Suppressor macrophage treated with lipopolysaccharide for 1 hour (primary cell): Measurements from ENCODE around the gene HOXC10.

ENCODE experiments used
- DNase-seq, 3 donors: peaks; one replicate each; pipeline ENCODE4 v3.0.0-alpha.2; 2020 to 2022

HOXC10 gene

GRCh38 chr12:53984901-53985691 lies at the start of gene HOXC10:
Gene HOXC10, plus strand, starts transcription at chr12:53985146. Its CDS starts 114 bp downstream, at chr12:53985260.
- DNase-seq: peak; percentile 75 to 88 (median 87)

DNA sequence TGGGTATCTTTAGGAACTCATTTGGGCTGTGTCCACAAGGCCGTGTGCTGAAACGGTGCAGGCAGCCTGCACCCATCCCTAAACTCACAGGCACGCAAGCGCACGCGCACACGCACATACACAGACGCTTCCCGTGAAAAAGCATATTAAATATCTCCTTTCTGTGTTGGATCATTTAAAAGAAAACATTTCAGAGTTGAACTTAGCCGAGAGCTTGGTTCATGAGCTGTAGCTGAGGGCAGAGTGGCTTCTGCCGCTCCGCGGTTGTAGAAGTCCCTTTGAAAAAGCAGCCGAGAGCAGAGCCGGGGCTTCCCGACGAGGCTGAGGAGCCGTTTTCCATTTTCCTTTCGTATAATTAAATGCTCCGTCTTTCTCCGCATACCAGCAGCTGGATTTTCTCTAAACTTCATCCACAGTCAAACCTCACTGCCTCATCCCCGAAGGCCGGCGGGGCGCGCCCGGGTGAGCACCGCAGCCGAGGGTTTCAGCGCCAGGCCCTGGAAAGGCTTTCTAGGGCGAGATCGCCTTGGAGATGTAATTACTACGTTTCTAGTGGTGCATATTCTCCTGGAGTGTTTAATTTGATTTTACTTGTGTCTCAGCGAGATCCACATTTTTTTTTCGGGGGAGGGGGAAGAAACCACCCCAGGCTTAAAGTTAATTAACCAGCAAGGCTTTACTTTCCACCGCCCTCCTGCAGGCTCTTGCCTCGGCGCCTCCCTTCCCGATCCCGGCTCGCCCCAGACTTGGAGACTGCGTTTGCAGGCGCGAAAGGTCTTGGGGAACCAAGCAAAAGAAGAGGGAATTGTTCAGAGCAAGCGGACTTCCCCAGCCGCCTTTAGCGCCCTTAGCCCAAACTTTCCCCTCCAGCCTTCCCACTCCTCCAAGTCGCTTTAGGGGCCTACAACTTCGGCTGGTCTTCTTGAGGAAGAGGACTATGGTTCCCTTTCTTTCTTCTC lies 49.3 kb upstream of the HOXC10 start:
- no peak for DNase-seq

DNA sequence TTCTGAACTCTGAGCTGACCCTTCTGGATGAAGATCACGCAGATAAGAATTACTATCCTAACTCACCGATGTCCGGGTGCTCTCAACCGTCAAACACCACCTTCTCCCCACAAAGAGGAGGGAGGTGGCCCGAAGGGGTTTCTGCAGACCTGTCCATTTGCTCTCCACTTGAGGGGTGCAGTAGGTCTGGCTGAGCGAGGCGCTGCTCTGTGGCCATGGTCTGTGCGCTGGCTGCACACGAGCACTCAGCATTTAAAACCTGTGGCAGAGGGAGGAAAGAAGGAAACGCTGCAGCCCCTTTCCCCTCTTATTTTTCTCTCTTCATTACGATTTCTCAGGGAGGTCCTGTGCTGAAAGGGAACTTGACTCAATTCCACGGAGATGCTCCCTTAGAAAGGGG lies 47.8 kb upstream of the HOXC10 start:
- DNase-seq: no peak

GRCh38 chr12:53937596-53938325 lies 47.2 kb upstream of the HOXC10 start:
- DNase-seq: no peak

GRCh38 chr12:53938326-53939140 lies 46.4 kb upstream of the HOXC10 start, which contains the start of gene HOXC13:
Gene HOXC13, plus strand, starts transcription at chr12:53938831. Its CDS starts 76 bp downstream, at chr12:53938907.
- no peak for DNase-seq

- DNase-seq: no peak
These were observed 45.5 kb upstream of the HOXC10 start for GRCh38 chr12:53939141-53940108.

DNA sequence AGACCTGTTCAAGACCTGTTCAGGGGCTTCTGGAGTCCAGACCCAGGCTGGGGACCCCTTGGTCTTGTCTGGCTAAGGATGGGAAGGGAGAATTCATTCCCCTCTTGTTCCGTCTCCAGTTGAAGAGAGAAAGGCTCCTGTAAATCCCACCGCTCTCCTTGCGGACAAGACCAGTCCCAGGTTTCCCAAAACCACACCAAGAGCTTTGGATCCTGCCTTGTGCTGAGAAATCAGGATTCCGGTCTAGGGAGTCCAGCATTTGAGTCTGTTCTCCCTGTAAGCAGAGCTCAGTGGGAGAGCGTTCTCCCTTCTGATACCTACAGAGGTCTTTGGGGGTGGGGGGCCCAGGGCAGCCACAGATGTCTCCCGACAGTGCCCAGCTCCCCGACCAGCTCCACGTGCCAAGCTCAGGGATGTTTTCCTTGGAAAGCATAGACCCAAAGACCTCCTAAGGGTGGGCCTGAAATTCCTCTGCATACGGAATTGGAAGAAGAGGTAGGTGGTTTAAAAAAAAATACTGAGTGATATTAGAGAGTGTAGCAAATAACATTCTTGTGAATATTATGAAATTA lies 44.4 kb upstream of the HOXC10 start:
- no peak for DNase-seq

DNA sequence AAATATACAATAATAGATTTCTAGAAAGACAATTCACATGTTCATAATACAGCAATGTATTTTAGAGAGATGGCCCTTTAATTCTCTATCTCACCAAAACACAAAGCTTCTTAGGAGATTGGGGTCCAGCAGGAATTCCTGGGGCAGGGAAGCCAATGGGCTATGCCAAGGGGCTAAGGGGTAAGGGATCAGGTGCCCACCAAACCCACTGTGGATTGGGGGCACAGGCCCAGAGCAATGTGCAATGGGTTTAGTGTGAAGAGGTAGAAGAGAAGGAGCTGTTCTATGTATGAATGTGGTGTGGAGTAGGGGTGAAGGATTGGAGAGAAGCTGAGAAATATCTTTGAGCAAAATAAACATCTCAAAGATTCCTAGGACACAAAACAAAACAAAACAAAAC lies 43.8 kb upstream of the HOXC10 start:
- DNase-seq: no peak

DNA sequence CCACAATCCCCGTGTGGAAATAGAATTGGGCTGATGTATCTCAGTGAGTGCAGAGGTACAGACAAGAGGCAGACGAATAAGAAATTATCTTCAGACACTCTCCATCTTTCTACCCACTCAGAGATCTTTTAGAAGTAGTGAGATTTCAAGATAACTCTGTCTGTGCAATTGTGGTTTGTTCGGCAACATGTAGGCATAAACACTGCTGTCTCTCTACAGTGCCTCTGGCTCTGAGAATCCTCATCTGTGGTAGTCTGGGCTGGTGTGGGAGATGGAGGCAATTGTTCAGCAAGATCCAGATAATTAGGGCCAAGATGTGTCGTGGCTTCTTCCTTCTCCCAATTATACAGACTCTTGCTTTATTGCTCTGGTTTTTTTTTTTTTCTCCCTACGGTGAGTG lies 43.2 kb upstream of the HOXC10 start:
- no peak for DNase-seq

DNA sequence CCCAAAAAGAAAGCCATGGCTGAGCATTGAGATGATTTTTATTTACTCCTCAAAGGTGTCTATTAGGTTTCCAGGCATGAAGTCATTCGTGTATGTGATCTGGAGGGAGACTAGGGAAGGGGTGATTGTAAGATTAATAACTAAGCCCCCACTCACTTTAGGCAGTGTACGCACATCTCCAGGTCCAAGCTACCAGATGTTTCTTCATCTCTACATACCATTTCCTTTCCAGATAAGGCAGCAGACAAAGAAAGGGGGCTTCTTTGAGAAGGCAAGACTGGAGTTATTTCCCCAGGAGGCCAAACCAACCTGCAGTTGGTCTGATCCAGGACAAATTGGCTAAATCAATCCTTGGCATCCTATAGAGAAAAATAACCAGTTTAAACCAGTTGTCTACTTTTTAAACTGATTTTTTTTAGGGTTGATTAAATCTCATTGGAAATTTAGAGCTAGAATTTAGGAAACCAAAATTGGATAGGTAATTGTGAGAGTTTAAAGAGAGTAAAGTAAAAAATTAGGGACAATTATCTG lies 42.4 kb upstream of the HOXC10 start:
- DNase-seq: no peak

DNA sequence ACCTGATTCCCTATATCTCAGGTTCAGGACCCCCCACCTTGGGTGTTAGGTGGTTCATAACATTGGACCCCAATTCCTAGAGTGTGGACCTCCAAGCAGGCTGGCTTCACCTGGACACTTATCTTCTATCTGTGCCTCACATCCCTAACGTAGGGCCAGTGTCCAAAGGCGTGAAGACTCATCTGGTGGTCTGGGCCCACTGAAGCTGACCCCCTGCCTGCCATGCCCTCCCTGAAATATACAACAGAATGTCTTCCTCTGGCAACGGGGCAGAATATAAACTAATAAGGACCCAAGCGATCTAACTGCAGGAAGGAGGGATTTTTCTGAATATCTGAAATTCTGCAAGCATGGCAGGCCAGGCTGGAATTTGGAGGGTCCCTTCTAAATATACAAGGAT lies 40.7 kb upstream of the HOXC10 start:
- no peak for DNase-seq

GRCh38 chr12:53944907-53945847 lies 39.8 kb upstream of the HOXC10 start:
- no peak for DNase-seq

DNA sequence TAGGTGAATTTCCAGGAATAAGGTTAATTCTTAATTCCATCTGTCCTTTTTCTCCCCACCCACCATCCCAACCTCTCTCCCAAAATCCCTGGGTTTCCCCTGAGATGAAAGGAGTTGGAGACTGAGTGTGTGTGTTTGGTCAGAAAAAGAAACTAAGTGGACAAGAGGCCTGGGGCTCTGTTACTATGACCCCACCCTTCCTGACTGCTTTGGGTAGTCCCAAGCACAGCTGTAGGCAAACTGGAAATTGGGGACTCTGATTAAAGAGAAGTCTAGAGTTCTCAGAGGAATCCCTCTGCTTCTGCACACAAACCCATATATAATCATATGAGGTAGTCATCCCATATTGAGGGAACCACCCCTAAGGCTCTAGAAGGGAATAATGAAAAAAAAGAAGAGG lies 37.2 kb upstream of the HOXC10 start:
- DNase-seq: no peak

DNA sequence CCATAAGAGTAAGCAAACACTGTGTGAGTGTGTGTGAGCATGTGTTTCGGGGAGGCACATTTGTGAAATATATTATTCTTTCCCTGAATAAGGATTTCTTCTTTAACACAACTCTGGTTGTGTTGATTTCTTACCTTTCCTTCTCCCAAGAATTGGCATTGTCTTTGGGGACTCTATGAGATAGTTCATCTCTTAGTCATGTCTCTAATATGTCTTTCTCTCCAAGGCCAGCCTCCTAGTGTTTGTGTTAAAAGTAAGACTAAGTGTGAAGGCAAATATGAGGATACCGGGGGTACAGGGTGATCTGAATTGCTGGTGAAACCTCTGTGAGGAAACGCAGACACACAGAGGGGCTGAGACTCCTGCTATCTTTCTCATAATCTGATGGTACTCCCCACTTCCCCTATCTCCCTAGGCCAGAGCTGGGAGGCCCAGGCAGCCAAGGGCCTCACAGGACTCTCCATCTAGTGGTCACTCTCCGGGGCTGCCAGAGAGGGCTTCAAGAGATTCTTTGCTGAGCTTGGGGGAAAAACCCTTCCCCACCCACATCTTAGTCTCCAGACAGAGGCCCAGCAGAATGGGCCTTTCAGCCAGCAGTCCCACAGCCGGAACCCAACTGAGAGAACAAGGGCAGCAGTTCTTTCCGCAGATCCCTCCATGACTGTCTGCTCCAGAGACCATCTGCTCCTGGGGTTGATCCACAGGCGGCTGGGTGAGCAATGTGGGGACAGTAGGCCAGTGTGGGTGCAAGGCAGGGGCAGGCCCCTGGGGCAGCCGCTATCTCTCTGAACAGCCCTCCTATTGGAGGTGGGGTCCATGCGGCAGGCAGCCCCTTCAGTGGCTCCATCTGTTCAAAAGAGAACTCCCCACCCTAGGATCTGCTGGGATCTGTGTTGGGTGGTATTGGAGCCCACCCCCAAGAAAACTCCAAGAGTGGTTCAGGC lies 36.0 kb upstream of the HOXC10 start:
- peak; percentile 23 to 51 (median 40) for DNase-seq

- DNase-seq: no peak
These were observed 35.1 kb upstream of the HOXC10 start for GRCh38 chr12:53949631-53950436.

GRCh38 chr12:53950437-53950773 lies 34.5 kb upstream of the HOXC10 start:
- DNase-seq: no peak
